PC-3 (cell line): Measurements from ENCODE around the gene CARD6. TPM values are rescaled to one million over a fixed set of nuclear protein-coding genes. Genes with fewer than 3 reads are reported as not detected.
"Not testable (repeated sequence)": the region's sequence is repeated elsewhere in the genome, so short reads cannot be mapped to it uniquely, and the experiment has no call there.

ENCODE experiments used
- ATAC-seq: fragments of 200-7000 bp; cut with Tn5 transposase; 2 replicates; pipeline ENCODE4 v1.9.1; 2020; ENCODE audit warnings: mild to moderate bottlenecking, moderate library complexity
- BruUV-seq: library from RNA; stranded (reverse); fragments of 400-500 nt; replicated peaks from 2 replicates; lab custom pipeline; 2021; lab: Mats Ljungman, UMichigan
- CTCF ChIA-PET: fragments of 300-600 bp; sonication (Branson Sonifier 250); formaldehyde crosslinking; loops from one replicate; lab custom pipeline; 2022; ENCODE audit warnings: antibody characterized with exemption; lab: Charles Lee
- POLR2A ChIA-PET: fragments of 300-600 bp; sonication (Branson Sonifier 250); formaldehyde crosslinking; loops from one replicate; lab custom pipeline; 2022; ENCODE audit warnings: antibody characterized with exemption; ENCODE audit not compliant: unreplicated experiment; lab: Charles Lee
- DNase-seq: peaks from one replicate; pipeline ENCODE4 v3.0.0-alpha.2; 2015
- H2AFZ ChIP-seq: fragments of 300-600 bp; sonication (generic); 2 replicates; pipeline ENCODE4 v1.6.0; 2016; ENCODE audit warnings: antibody characterized with exemption, low read length
- H3F3A ChIP-seq: fragments of 300-600 bp; sonication (generic); one replicate; pipeline ENCODE4 v1.6.0; 2017; ENCODE audit warnings: antibody characterized with exemption, low read length, control low read depth, mild to moderate bottlenecking; ENCODE audit not compliant: unreplicated experiment
- H3K27ac ChIP-seq: fragments of 300-600 bp; sonication (generic); 2 replicates; pipeline ENCODE4 v1.5.1; 2016; ENCODE audit warnings: mild to moderate bottlenecking, low read length
- H3K27me3 ChIP-seq: fragments of 300-600 bp; sonication (generic); 2 replicates; pipeline ENCODE4 v1.6.1; 2016; ENCODE audit warnings: low read length, mixed read lengths
- H3K36me3 ChIP-seq: fragments of 300-600 bp; sonication (generic); 2 replicates; pipeline ENCODE4 v1.6.1; 2016; ENCODE audit warnings: low read depth, mixed run types, low read length, mixed read lengths
- H3K4me1 ChIP-seq: fragments of 300-600 bp; sonication (generic); 2 replicates; pipeline ENCODE4 v1.5.1; 2016; ENCODE audit warnings: low read length; ENCODE audit not compliant: insufficient read depth
- H3K4me2 ChIP-seq: fragments of 300-600 bp; sonication (generic); 2 replicates; pipeline ENCODE4 v1.6.0; 2016; ENCODE audit warnings: low read length
- H3K4me3 ChIP-seq: fragments of 300-600 bp; sonication (generic); 2 replicates; pipeline ENCODE4 v1.5.1; 2016; ENCODE audit warnings: mild to moderate bottlenecking, low read length, mixed read lengths
- H3K79me2 ChIP-seq: fragments of 300-600 bp; sonication (generic); 2 replicates; pipeline ENCODE4 v1.6.1; 2017; ENCODE audit warnings: low read length, mixed read lengths
- H3K9ac ChIP-seq: fragments of 300-600 bp; sonication (generic); 2 replicates; pipeline ENCODE4 v1.6.0; 2016; ENCODE audit warnings: mild to moderate bottlenecking, low read length
- H3K9me2 ChIP-seq: fragments of 300-600 bp; sonication (generic); replicated peaks from 2 replicates; pipeline ENCODE4 v1.6.1; 2016; ENCODE audit warnings: mixed run types, low read length, mixed read lengths
- H3K9me3 ChIP-seq: fragments of 300-600 bp; sonication (generic); 2 replicates; pipeline ENCODE4 v1.6.1; 2016; ENCODE audit warnings: low read length, mixed read lengths
- H4K20me1 ChIP-seq: fragments of 300-600 bp; sonication (generic); 2 replicates; pipeline ENCODE4 v1.6.1; 2016; ENCODE audit warnings: low read length, mixed read lengths
- CTCF ChIP-seq: fragments of 300-600 bp; sonication (generic); conservative IDR thresholded peaks from 2 replicates; pipeline ENCODE4 v1.5.1; 2017; ENCODE audit warnings: antibody characterized with exemption, low read depth, mild to moderate bottlenecking, low read length
- EZH2 ChIP-seq: fragments of 300-600 bp; sonication (generic); IDR thresholded peaks from one replicate; pipeline ENCODE4 v1.6.1; 2017; ENCODE audit warnings: antibody characterized with exemption, mild to moderate bottlenecking, low read length; ENCODE audit not compliant: unreplicated experiment
- EZH2phosphoT487 ChIP-seq: fragments of 300-600 bp; sonication (generic); IDR thresholded peaks from 2 replicates; pipeline ENCODE4 v1.6.1; 2018; ENCODE audit warnings: mild to moderate bottlenecking, antibody characterized with exemption, low read length, borderline replicate concordance
- intact Hi-C: fragments of 100-400 bp; cut with micrococcal nuclease; formaldehyde crosslinking; loops from 2 replicates; pipeline ENCODE4 v1.9.0; 2023
- total RNA-seq: library from RNA; depleted of rRNA; stranded (reverse); fragments of >200 nt; gene quantifications from 2 replicates; pipeline ENCODE4 v1.2.3, GENCODE V29; 2014

Gene CARD6
- total RNA-seq, 1 experiment from 2014 or later = 2.4 TPM

- no peak overlapping the region for H3K4me3 ChIP-seq
- DNase-seq (no peak), ATAC-seq (no peak)
- no peak overlapping the region for H3K9ac ChIP-seq
- CTCF ChIA-PET = no interaction called here
- H4K20me1 ChIP-seq = no peaks in the 10 kb centered on the region
- no peaks in the 10 kb centered on the region for H3K9me2 ChIP-seq
- H3K4me1 ChIP-seq = peaks cover 2% of the 10 kb centered on the region
- no peak overlapping the region for H2AFZ ChIP-seq
- H3K27me3 ChIP-seq = no peaks in the 10 kb centered on the region
- H3K9me3 ChIP-seq = no peaks in the 10 kb centered on the region
- POLR2A ChIA-PET = no interaction called here
- no peak for TF ChIP-seq EZH2
- no peak for TF ChIP-seq EZH2phosphoT487
- TF ChIP-seq CTCF = no peak
- no peaks in the 10 kb centered on the region for H3F3A ChIP-seq
- H3K4me2 ChIP-seq = no peak overlapping the region
- intact Hi-C loops = no loop called here
- H3K36me3 ChIP-seq = no peaks in the 10 kb centered on the region
- no peaks in the 10 kb centered on the region for H3K79me2 ChIP-seq
- H3K27ac ChIP-seq = no peak overlapping the region
- no TSS peak for BruUV-seq
These were observed 27.4 kb upstream of the CARD6 start for GRCh38 chr5:40813698-40814281.

GRCh38 chr5:40823459-40823858 is 17.7 kb upstream of the CARD6 start:
- POLR2A ChIA-PET = no interaction called here
- CTCF ChIA-PET = interaction anchor here (0.7 kb wide), 1 partner anchor 161 kb away, joined by 11 read pairs; no protein-coding TSS in a partner anchor
- BruUV-seq = no TSS peak
- Histone ChIP-seq H3K9me3 (no peaks in the 10 kb centered on the region), H3K4me1 (no peaks in the 10 kb centered on the region), H3K4me3 (no peak overlapping the region), H4K20me1 (peaks cover 20% of the 10 kb centered on the region), H3K27me3 (no peaks in the 10 kb centered on the region), H3K4me2 (no peak overlapping the region), H3K9ac (no peak overlapping the region), H3K27ac (no peak overlapping the region), H3F3A (peaks cover 18% of the 10 kb centered on the region), H2AFZ (no peak overlapping the region), H3K79me2 (no peaks in the 10 kb centered on the region), H3K36me3 (peaks cover 22% of the 10 kb centered on the region), H3K9me2 (no peaks in the 10 kb centered on the region)
- DNase-seq (no peak), ATAC-seq (peak; percentile 36)
- intact Hi-C loops = no loop called here
- TF ChIP-seq CTCF (no peak), EZH2phosphoT487 (no peak), EZH2 (no peak)

GRCh38 chr5:40825461-40826043 is 15.6 kb upstream of the CARD6 start:
- H2AFZ ChIP-seq, ATAC-seq, H3K79me2 ChIP-seq, H3K9ac ChIP-seq, CTCF ChIA-PET, BruUV-seq, H3K4me3 ChIP-seq, H3K9me3 ChIP-seq, POLR2A ChIA-PET, H3K4me1 ChIP-seq, H3K9me2 ChIP-seq, intact Hi-C loops, H3K4me2 ChIP-seq, DNase-seq, H3K27me3 ChIP-seq, H3K27ac ChIP-seq: not testable (repeated sequence)
- H3F3A ChIP-seq = peaks cover 21% of the 10 kb centered on the region
- H4K20me1 ChIP-seq = peaks cover 38% of the 10 kb centered on the region
- peaks cover 40% of the 10 kb centered on the region for H3K36me3 ChIP-seq
